Suprapubic skin (tissue), 3 donors: ENCODE measurements around the gene POPDC2.

ENCODE experiments used
- EP300 ChIP-seq: sonication (generic); formaldehyde crosslinking; IDR thresholded peaks from one replicate; pipeline ENCODE4 v1.6.1; 2017; ENCODE audit warnings: antibody characterized with exemption
- POLR2A ChIP-seq, 2 donors: fragments of 450-650 bp; IDR thresholded peaks; one replicate each; pipeline ENCODE4 v1.6.1; 2017; ENCODE audit warnings: antibody characterized with exemption in 2 of 2, mild to moderate bottlenecking in 2 of 2, moderate library complexity in 2 of 2
- TF ChIP-seq, protein P1 (sequence below), 2 donors: fragments of 200-600 bp in 1 of 2; fragments of 450-650 bp in 1 of 2; sonication (generic) in 1 of 2; IDR thresholded peaks; one replicate each; pipeline ENCODE4 v1.5.1; 2016 to 2019; ENCODE audit warnings: antibody characterized with exemption in 2 of 2, mild to moderate bottlenecking in 1 of 2, moderate library complexity in 1 of 2

DNA sequence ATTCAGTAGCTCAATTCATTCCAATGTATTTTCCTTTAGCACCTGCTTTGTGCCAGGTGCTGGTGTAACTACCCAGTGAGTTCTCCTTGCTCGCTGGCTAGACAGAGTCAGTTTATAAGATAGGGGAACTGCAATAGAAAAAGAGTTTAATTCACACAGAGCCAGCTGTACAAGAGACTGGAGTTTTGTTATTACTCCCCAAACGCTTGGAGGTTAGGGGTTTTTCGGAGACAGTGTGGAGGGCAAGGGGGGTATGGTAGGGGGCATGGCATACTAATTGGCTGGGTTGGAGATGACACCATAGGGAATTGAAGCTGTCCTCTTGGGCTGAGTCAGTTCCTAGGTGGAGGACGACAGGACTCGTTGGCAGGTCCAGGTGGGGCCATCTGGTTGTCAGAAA, 37.0 kb upstream of the POPDC2 start:
- TF ChIP-seq POLR2A (IDR thresholded peaks at IDR 0.05) (no peak), EP300 (no peak)
- TF ChIP-seq, protein P1, sequence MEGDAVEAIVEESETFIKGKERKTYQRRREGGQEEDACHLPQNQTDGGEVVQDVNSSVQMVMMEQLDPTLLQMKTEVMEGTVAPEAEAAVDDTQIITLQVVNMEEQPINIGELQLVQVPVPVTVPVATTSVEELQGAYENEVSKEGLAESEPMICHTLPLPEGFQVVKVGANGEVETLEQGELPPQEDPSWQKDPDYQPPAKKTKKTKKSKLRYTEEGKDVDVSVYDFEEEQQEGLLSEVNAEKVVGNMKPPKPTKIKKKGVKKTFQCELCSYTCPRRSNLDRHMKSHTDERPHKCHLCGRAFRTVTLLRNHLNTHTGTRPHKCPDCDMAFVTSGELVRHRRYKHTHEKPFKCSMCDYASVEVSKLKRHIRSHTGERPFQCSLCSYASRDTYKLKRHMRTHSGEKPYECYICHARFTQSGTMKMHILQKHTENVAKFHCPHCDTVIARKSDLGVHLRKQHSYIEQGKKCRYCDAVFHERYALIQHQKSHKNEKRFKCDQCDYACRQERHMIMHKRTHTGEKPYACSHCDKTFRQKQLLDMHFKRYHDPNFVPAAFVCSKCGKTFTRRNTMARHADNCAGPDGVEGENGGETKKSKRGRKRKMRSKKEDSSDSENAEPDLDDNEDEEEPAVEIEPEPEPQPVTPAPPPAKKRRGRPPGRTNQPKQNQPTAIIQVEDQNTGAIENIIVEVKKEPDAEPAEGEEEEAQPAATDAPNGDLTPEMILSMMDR (IDR thresholded peaks at IDR 0.05): no peak
